HFFc6 (cell line): Measurements from ENCODE around the gene YJEFN3. TPM values are rescaled to one million over a fixed set of nuclear protein-coding genes. Genes with fewer than 3 reads are reported as not detected.

ENCODE experiments used
- DNase-seq: peaks from one replicate; pipeline ENCODE4 v3.0.0-alpha.2; 2018
- H3K27ac Mint-ChIP-seq: 2 replicates; pipeline ENCODE4 v1.8.0; 2020; ENCODE audit warnings: mild to moderate bottlenecking, mixed read lengths
- H3K27me3 Mint-ChIP-seq: 2 replicates; pipeline ENCODE4 v1.8.0; 2021; ENCODE audit warnings: mild to moderate bottlenecking, moderate library complexity, mixed read lengths; ENCODE audit not compliant: insufficient read depth
- H3K36me3 Mint-ChIP-seq: 2 replicates; pipeline ENCODE4 v1.8.0; 2021; ENCODE audit warnings: low read depth, mixed read lengths
- H3K4me1 Mint-ChIP-seq: 2 replicates; pipeline ENCODE4 v1.8.0; 2020; ENCODE audit warnings: low read depth, mixed read lengths
- H3K4me3 Mint-ChIP-seq: 2 replicates; pipeline ENCODE4 v1.8.0; 2020; ENCODE audit warnings: mild to moderate bottlenecking, moderate library complexity, mixed read lengths
- H3K9me3 Mint-ChIP-seq: 2 replicates; pipeline ENCODE4 v1.8.0; 2020; ENCODE audit warnings: mild to moderate bottlenecking, mixed read lengths
- total RNA-seq, 6 experiments: library from RNA; stranded (reverse); fragmentation: NEBNext Ultra II Directional; extraction: Animal tissue kit (Norgen Biotek cat#: 25700); gene quantifications; 2 replicates in 1 of 6; 3 replicates in 5 of 6; pipeline ENCODE4 v1.2.3, GENCODE V29; 2021
- TF ChIP-seq, protein P1 (sequence below): fragments of 200-600 bp; sonication (generic); IDR thresholded peaks from 2 replicates; pipeline ENCODE4 v1.5.0; 2021; ENCODE audit warnings: antibody characterized with exemption, mild to moderate bottlenecking

The YJEFN3 gene
- total RNA-seq, 6 experiments from 2014 or later: 1.4 to 2.5 (median 2.0) TPM

DNA sequence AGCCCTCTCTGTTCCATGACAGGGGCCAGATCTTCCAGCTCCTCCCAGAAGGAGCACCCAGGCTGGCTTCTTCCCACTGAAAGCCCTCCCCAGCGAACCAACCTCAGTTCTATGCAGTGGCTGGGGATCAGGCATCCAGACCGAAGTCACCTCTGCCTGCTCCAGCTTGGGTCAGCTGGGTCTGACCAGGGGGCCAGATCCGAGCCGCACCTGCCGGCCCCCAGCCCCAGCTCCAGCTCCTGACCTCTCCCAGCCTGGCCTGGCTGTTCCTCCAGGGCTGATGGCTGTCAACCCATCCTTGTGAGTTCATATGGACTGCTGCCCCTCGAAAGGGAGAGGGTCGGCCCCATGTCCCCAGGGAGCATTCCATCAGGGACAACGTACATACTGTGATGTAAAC, 21.4 kb upstream of the YJEFN3 start:
- TF ChIP-seq, protein P1, sequence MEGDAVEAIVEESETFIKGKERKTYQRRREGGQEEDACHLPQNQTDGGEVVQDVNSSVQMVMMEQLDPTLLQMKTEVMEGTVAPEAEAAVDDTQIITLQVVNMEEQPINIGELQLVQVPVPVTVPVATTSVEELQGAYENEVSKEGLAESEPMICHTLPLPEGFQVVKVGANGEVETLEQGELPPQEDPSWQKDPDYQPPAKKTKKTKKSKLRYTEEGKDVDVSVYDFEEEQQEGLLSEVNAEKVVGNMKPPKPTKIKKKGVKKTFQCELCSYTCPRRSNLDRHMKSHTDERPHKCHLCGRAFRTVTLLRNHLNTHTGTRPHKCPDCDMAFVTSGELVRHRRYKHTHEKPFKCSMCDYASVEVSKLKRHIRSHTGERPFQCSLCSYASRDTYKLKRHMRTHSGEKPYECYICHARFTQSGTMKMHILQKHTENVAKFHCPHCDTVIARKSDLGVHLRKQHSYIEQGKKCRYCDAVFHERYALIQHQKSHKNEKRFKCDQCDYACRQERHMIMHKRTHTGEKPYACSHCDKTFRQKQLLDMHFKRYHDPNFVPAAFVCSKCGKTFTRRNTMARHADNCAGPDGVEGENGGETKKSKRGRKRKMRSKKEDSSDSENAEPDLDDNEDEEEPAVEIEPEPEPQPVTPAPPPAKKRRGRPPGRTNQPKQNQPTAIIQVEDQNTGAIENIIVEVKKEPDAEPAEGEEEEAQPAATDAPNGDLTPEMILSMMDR: no peak
- no peaks in the 10 kb centered on the region for H3K4me1 Mint-ChIP-seq

DNA sequence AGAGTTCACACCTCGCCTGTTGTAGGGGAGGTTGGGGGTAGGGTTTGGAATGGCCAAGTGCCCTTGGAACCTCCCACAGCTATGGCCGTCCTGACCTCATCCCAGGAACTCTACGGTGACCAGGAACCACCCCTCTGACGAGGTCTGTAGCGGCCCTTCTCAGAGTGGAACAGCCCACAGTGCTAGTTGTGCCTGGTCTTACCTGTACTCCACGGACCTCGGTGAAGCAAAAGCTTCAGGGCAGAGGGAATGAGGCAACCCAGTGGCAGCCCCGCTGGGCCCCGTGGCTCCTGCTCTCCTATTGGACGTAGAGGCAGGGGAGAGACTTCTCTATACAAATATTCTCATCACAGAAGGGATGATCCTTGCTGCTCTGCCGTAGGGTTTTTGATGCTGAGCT, 20.5 kb upstream of the YJEFN3 start:
- TF ChIP-seq, protein P1: no peak
- H3K27ac Mint-ChIP-seq: no peak overlapping the region
- peaks cover 20% of the 10 kb centered on the region for H3K36me3 Mint-ChIP-seq
- H3K4me1 Mint-ChIP-seq: no peaks in the 10 kb centered on the region
- DNase-seq: no peak
- peaks cover 7% of the 10 kb centered on the region for H3K27me3 Mint-ChIP-seq
- H3K4me3 Mint-ChIP-seq: no peak overlapping the region
- no peaks in the 10 kb centered on the region for H3K9me3 Mint-ChIP-seq

More for the DNA sequence above, 21.4 kb upstream of the YJEFN3 start:
- Mint-ChIP-seq H3K9me3 (no peaks in the 10 kb centered on the region), H3K36me3 (peaks cover 21% of the 10 kb centered on the region), H3K27me3 (peaks cover 7% of the 10 kb centered on the region), H3K27ac (no peak overlapping the region), H3K4me3 (no peak overlapping the region)
- DNase-seq: no peak

DNA sequence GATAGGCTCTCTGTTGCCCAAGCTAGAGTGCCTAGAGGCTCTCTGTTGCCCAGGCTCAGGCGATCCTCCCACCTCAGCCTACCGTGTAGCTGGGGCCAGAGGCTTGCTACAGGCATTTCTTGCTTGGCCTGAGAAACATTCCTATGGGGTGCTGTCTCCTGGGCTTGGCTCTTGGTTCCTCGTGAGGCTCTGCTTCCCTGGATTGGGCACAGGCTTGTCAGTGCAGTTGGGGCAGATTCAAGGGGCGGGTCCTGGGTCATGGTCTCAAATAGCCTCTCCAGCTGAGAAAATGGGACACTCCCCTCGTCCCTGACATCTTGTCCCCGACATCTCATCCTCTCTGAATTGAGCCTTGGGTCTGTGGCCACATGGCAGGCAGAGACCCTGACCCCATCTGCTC, 18.3 kb upstream of the YJEFN3 start:
- TF ChIP-seq, protein P1: no peak
- Mint-ChIP-seq H3K4me3 (no peak overlapping the region), H3K27me3 (peaks cover 7% of the 10 kb centered on the region), H3K4me1 (no peaks in the 10 kb centered on the region), H3K9me3 (no peaks in the 10 kb centered on the region), H3K36me3 (peaks cover 22% of the 10 kb centered on the region), H3K27ac (no peak overlapping the region)
- DNase-seq: peak; percentile 41

DNA sequence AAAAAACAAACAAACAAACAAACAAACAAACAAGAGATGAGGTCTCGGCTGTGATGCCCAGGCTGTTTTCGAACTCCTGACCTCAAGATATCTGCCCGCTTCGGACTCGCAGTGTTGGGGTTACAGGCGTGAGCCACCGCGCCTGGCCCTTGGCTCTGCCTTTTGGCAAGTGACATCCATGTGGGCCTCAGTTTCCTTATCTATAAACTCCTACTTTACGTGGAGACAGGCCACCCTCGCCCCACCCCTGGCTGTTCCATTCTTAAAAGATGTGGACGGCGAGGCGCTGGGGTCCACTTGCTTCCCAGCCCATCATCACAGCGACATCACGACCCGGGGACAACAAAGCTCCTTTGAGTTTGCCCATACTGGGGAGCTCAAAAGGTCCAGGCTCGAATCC, 15.0 kb upstream of the YJEFN3 start:
- Mint-ChIP-seq H3K4me1 (no peaks in the 10 kb centered on the region), H3K9me3 (no peaks in the 10 kb centered on the region), H3K27ac (no peak overlapping the region), H3K4me3 (no peak overlapping the region), H3K27me3 (peaks cover 4% of the 10 kb centered on the region; the same call in 1 of the 2 replicates), H3K36me3 (peaks cover 10% of the 10 kb centered on the region; the same call in 1 of the 2 replicates)
- DNase-seq: no peak
- TF ChIP-seq, protein P1: no peak

DNA sequence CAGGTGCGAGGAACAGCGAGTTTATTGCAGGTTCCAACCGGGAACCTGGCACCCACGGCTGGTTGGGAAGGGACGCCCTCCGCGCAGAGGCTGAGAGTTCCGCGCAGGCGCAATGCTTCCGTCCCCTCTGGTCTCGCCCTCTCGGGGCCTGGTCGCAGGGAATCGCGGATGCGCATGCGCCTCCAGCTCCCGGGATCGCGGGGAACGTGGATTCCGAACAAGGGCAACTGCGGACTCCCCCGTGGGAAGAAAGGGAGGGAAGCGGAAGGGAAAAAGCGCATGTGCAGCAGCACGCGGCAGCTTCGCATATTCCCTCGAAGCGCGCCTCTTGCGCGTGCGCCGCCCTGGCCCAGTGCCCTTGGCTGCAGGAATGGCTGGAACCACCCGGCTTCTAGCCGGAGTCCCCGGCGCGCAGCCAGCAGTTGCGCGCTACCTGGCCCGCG, 14.5 kb upstream of the YJEFN3 start:
- Mint-ChIP-seq H3K4me3 (no peak overlapping the region), H3K27ac (no peak overlapping the region), H3K4me1 (no peaks in the 10 kb centered on the region), H3K36me3 (peaks cover 7% of the 10 kb centered on the region; the same call in 1 of the 2 replicates), H3K27me3 (peaks cover 4% of the 10 kb centered on the region; the same call in 1 of the 2 replicates), H3K9me3 (no peaks in the 10 kb centered on the region)
- TF ChIP-seq, protein P1: no peak
- no peak for DNase-seq
